ENCODE results near the gene ACAD11. TPM values are rescaled to one million over a fixed set of nuclear protein-coding genes. Genes with fewer than 3 reads are reported as not detected.

The ACAD11 gene
- polyA plus RNA-seq, 4 donors, result 4.9 to 55.0 (median 42.2) TPM

- Histone ChIP-seq H3K27ac (ENCODE audit: low read depth in 1 of 3, low read length in 2 of 3) (no peak overlapping the region), H3K36me3 (ENCODE audit: control insufficient read depth in 3 of 3, insufficient read depth in 2 of 3, low read depth in 1 of 3, low read length in 3 of 3) (peaks cover 0 to 26% (median 7%) of the 10 kb centered on the region in 3 donors), H3K9me3 (ENCODE audit: control insufficient read depth in 2 of 2, insufficient read depth in 1 of 2, low read depth in 1 of 2, low read length in 1 of 2) (no peaks in the 10 kb centered on the region), H3K4me3 (ENCODE audit: low read depth in 1 of 3, low read length in 3 of 3) (no peak overlapping the region), H3K4me1 (ENCODE audit: control insufficient read depth in 3 of 3, insufficient read depth in 2 of 3, low read depth in 1 of 3, low read length in 2 of 3) (peaks cover 0 to 7% (median 0%) of the 10 kb centered on the region in 3 donors), H3K27me3 (ENCODE audit: control insufficient read depth in 3 of 3, insufficient read depth in 3 of 3, low read length in 3 of 3) (no peaks in the 10 kb centered on the region)
- no peak for FAIRE-seq
- no peak for DNase-seq
- WGBS, 3 donors, result 47 to 52% (median 51%) methylated on average over 3 of the region's 3 CpGs
Measured at GRCh38 chr3:132539681-132540080, 119.9 kb downstream of the ACAD11 start.

- DNase-seq (peak; percentile 69 to 76), FAIRE-seq (no peak)
- no peaks in the 10 kb centered on the region for H3K9me3 ChIP-seq (ENCODE audit: control insufficient read depth in 2 of 2, insufficient read depth in 1 of 2, low read depth in 1 of 2, low read length in 1 of 2)
- no peaks in the 10 kb centered on the region for H3K27me3 ChIP-seq (ENCODE audit: control insufficient read depth in 3 of 3, insufficient read depth in 3 of 3, low read length in 3 of 3)
- peak overlapping the region in 1 of 3 donors; percentile 13 for H3K27ac ChIP-seq (ENCODE audit: low read depth in 1 of 3, low read length in 2 of 3)
- 22 to 62% (median 31%) methylated on average over 5 of the region's 5 CpGs for WGBS, 3 donors
- H3K4me3 ChIP-seq (ENCODE audit: low read depth in 1 of 3, low read length in 3 of 3), result no peak overlapping the region
- peaks cover 0 to 7% (median 0%) of the 10 kb centered on the region in 3 donors for H3K4me1 ChIP-seq (ENCODE audit: control insufficient read depth in 3 of 3, insufficient read depth in 2 of 3, low read depth in 1 of 3, low read length in 2 of 3)
- peaks cover 0 to 34% (median 7%) of the 10 kb centered on the region in 3 donors for H3K36me3 ChIP-seq (ENCODE audit: control insufficient read depth in 3 of 3, insufficient read depth in 2 of 3, low read depth in 1 of 3, low read length in 3 of 3)
Measured at GRCh38 chr3:132538072-132538471, 121.5 kb downstream of the ACAD11 start.

- H3K9me3 ChIP-seq (ENCODE audit: control insufficient read depth in 2 of 2, insufficient read depth in 1 of 2, low read depth in 1 of 2, low read length in 1 of 2), result no peaks in the 10 kb centered on the region
- H3K27ac ChIP-seq (ENCODE audit: low read depth in 1 of 3, low read length in 2 of 3), result no peak overlapping the region
- H3K36me3 ChIP-seq (ENCODE audit: control insufficient read depth in 3 of 3, insufficient read depth in 2 of 3, low read depth in 1 of 3, low read length in 3 of 3), result peaks cover 0 to 39% (median 7%) of the 10 kb centered on the region in 3 donors
- no peak for FAIRE-seq
- peaks cover 0 to 7% (median 0%) of the 10 kb centered on the region in 3 donors for H3K4me1 ChIP-seq (ENCODE audit: control insufficient read depth in 3 of 3, insufficient read depth in 2 of 3, low read depth in 1 of 3, low read length in 2 of 3)
- 84 to 86% (median 84%) methylated on average over 1 of the region's 1 CpG for WGBS, 3 donors
- no peak for DNase-seq
- no peaks in the 10 kb centered on the region for H3K27me3 ChIP-seq (ENCODE audit: control insufficient read depth in 3 of 3, insufficient read depth in 3 of 3, low read length in 3 of 3)
- H3K4me3 ChIP-seq (ENCODE audit: low read depth in 1 of 3, low read length in 3 of 3), result no peak overlapping the region
Measured at GRCh38 chr3:132537297-132537696, 122.3 kb downstream of the ACAD11 start.

- H3K27me3 ChIP-seq (ENCODE audit: control insufficient read depth in 3 of 3, insufficient read depth in 3 of 3, low read length in 3 of 3), result no peaks in the 10 kb centered on the region
- H3K4me3 ChIP-seq (ENCODE audit: low read depth in 1 of 3, low read length in 3 of 3), result no peak overlapping the region
- DNase-seq (no peak), FAIRE-seq (no peak)
- no peaks in the 10 kb centered on the region for H3K9me3 ChIP-seq (ENCODE audit: control insufficient read depth in 2 of 2, insufficient read depth in 1 of 2, low read depth in 1 of 2, low read length in 1 of 2)
- H3K27ac ChIP-seq (ENCODE audit: low read depth in 1 of 3, low read length in 2 of 3), result no peak overlapping the region
- WGBS, 3 donors, result 83 to 94% (median 85%) methylated on average over 3 of the region's 3 CpGs
- peaks cover 0 to 7% (median 0%) of the 10 kb centered on the region in 3 donors for H3K4me1 ChIP-seq (ENCODE audit: control insufficient read depth in 3 of 3, insufficient read depth in 2 of 3, low read depth in 1 of 3, low read length in 2 of 3)
- peaks cover 0 to 36% (median 7%) of the 10 kb centered on the region in 3 donors for H3K36me3 ChIP-seq (ENCODE audit: control insufficient read depth in 3 of 3, insufficient read depth in 2 of 3, low read depth in 1 of 3, low read length in 3 of 3)
Measured at GRCh38 chr3:132536442-132537153, 123.0 kb downstream of the ACAD11 start.

- H3K4me1 ChIP-seq (ENCODE audit: control insufficient read depth in 3 of 3, insufficient read depth in 2 of 3, low read depth in 1 of 3, low read length in 2 of 3), result peaks cover 0 to 7% (median 0%) of the 10 kb centered on the region in 3 donors
- DNase-seq, result peak; percentile 60 to 75
- no peak overlapping the region for H3K27ac ChIP-seq (ENCODE audit: low read depth in 1 of 3, low read length in 2 of 3)
- 59 to 62% (median 60%) methylated on average over 7 of the region's 7 CpGs for WGBS, 3 donors
- no peak overlapping the region for H3K4me3 ChIP-seq (ENCODE audit: low read depth in 1 of 3, low read length in 3 of 3)
- no peaks in the 10 kb centered on the region for H3K27me3 ChIP-seq (ENCODE audit: control insufficient read depth in 3 of 3, insufficient read depth in 3 of 3, low read length in 3 of 3)
- peak; percentile 26 for FAIRE-seq
- H3K36me3 ChIP-seq (ENCODE audit: control insufficient read depth in 3 of 3, insufficient read depth in 2 of 3, low read depth in 1 of 3, low read length in 3 of 3), result peaks cover 0 to 33% (median 8%) of the 10 kb centered on the region in 3 donors
- H3K9me3 ChIP-seq (ENCODE audit: control insufficient read depth in 2 of 2, insufficient read depth in 1 of 2, low read depth in 1 of 2, low read length in 1 of 2), result no peaks in the 10 kb centered on the region
Measured at GRCh38 chr3:132535575-132536441, 123.8 kb downstream of the ACAD11 start.

- DNase-seq (no peak), FAIRE-seq (no peak)
- Histone ChIP-seq H3K27ac (ENCODE audit: low read depth in 1 of 3, low read length in 2 of 3) (no peak overlapping the region), H3K4me1 (ENCODE audit: control insufficient read depth in 3 of 3, insufficient read depth in 2 of 3, low read depth in 1 of 3, low read length in 2 of 3) (no peaks in the 10 kb centered on the region), H3K9me3 (ENCODE audit: control insufficient read depth in 2 of 2, insufficient read depth in 1 of 2, low read depth in 1 of 2, low read length in 1 of 2) (no peaks in the 10 kb centered on the region), H3K36me3 (ENCODE audit: control insufficient read depth in 3 of 3, insufficient read depth in 2 of 3, low read depth in 1 of 3, low read length in 3 of 3) (peaks cover 7 to 23% (median 15%) of the 10 kb centered on the region in 3 donors), H3K4me3 (ENCODE audit: low read depth in 1 of 3, low read length in 3 of 3) (no peak overlapping the region), H3K27me3 (ENCODE audit: control insufficient read depth in 3 of 3, insufficient read depth in 3 of 3, low read length in 3 of 3) (no peaks in the 10 kb centered on the region)
- WGBS, 3 donors, result 85 to 92% (median 88%) methylated on average over 3 of the region's 3 CpGs
Measured at GRCh38 chr3:132530624-132531023, 129.0 kb downstream of the ACAD11 start.

- H3K36me3 ChIP-seq (ENCODE audit: control insufficient read depth in 3 of 3, insufficient read depth in 2 of 3, low read depth in 1 of 3, low read length in 3 of 3), result peaks cover 12 to 20% (median 17%) of the 10 kb centered on the region in 3 donors
- H3K4me1 ChIP-seq (ENCODE audit: control insufficient read depth in 3 of 3, insufficient read depth in 2 of 3, low read depth in 1 of 3, low read length in 2 of 3), result no peaks in the 10 kb centered on the region
- no peaks in the 10 kb centered on the region for H3K27me3 ChIP-seq (ENCODE audit: control insufficient read depth in 3 of 3, insufficient read depth in 3 of 3, low read length in 3 of 3)
- no peak overlapping the region for H3K27ac ChIP-seq (ENCODE audit: low read depth in 1 of 3, low read length in 2 of 3)
- no peak overlapping the region for H3K4me3 ChIP-seq (ENCODE audit: low read depth in 1 of 3, low read length in 3 of 3)
- FAIRE-seq (no peak), DNase-seq (no peak)
- H3K9me3 ChIP-seq (ENCODE audit: control insufficient read depth in 2 of 2, insufficient read depth in 1 of 2, low read depth in 1 of 2, low read length in 1 of 2), result no peaks in the 10 kb centered on the region
- 59 to 68% (median 68%) methylated on average over 3 of the region's 3 CpGs for whole genome bisulfite sequencing, 3 donors
Measured at GRCh38 chr3:132522353-132522752, 137.3 kb downstream of the ACAD11 start.

- H3K36me3 ChIP-seq (ENCODE audit: control insufficient read depth in 3 of 3, insufficient read depth in 2 of 3, low read depth in 1 of 3, low read length in 3 of 3), result peaks cover 13 to 18% (median 17%) of the 10 kb centered on the region in 3 donors
- 89 to 94% (median 92%) methylated on average over 5 of the region's 5 CpGs for WGBS, 3 donors
Measured at GRCh38 chr3:132521901-132522300, 137.7 kb downstream of the ACAD11 start.

More at GRCh38 chr3:132521901-132522300, 137.7 kb downstream of the ACAD11 start:
- Histone ChIP-seq H3K9me3 (ENCODE audit: control insufficient read depth in 2 of 2, insufficient read depth in 1 of 2, low read depth in 1 of 2, low read length in 1 of 2) (no peaks in the 10 kb centered on the region), H3K27ac (ENCODE audit: low read depth in 1 of 3, low read length in 2 of 3) (no peak overlapping the region), H3K4me1 (ENCODE audit: control insufficient read depth in 3 of 3, insufficient read depth in 2 of 3, low read depth in 1 of 3, low read length in 2 of 3) (no peaks in the 10 kb centered on the region), H3K4me3 (ENCODE audit: low read depth in 1 of 3, low read length in 3 of 3) (no peak overlapping the region), H3K27me3 (ENCODE audit: control insufficient read depth in 3 of 3, insufficient read depth in 3 of 3, low read length in 3 of 3) (no peaks in the 10 kb centered on the region)
- DNase-seq (no peak), FAIRE-seq (no peak)

Measured in small intestine (tissue), 7 donors.